AG10803 (cell line): ENCODE results near the gene CPEB2.

Experiments
- DNase-seq: peaks from one replicate; pipeline ENCODE4 v3.0.0; 2010; ENCODE audit warnings: low read depth
- H3K4me3 ChIP-seq: 2 replicates; pipeline ENCODE4 v1.5.1; 2011; ENCODE audit warnings: mild to moderate bottlenecking, low read length, control low read depth
- CTCF ChIP-seq: conservative IDR thresholded peaks from 2 replicates; pipeline ENCODE4 v1.5.1; 2011; ENCODE audit warnings: mild to moderate bottlenecking, low read length, control low read depth, inconsistent platforms

The CPEB2 gene

GRCh38 chr4:15003401-15003890 is 1.2 kb downstream of the CPEB2 start:
- no peak for TF ChIP-seq CTCF
- peak overlapping the region; percentile 86 for H3K4me3 ChIP-seq
- peak; percentile 30 for DNase-seq

GRCh38 chr4:15003891-15004738 is 1.8 kb downstream of the CPEB2 start:
- peak overlapping the region; percentile 86 for H3K4me3 ChIP-seq
- DNase-seq, result peak; percentile 9
- no peak for TF ChIP-seq CTCF

- TF ChIP-seq CTCF, result no peak
- peak; percentile 60 for DNase-seq
- H3K4me3 ChIP-seq, result peak overlapping the region; percentile 86
Measured at GRCh38 chr4:15004739-15005301, 2.5 kb downstream of the CPEB2 start.

- DNase-seq, result no peak
- peak overlapping the region; percentile 86 for H3K4me3 ChIP-seq
- TF ChIP-seq CTCF, result no peak
Measured at GRCh38 chr4:15005474-15006115, 3.3 kb downstream of the CPEB2 start.

- peak; percentile 51 for TF ChIP-seq CTCF
Measured at GRCh38 chr4:15006416-15007024, 4.2 kb downstream of the CPEB2 start.

GRCh38 chr4:15007201-15007600 is 4.9 kb downstream of the CPEB2 start:
- DNase-seq, result no peak
- H3K4me3 ChIP-seq, result no peak overlapping the region
- no peak for TF ChIP-seq CTCF

More at GRCh38 chr4:15006416-15007024, 4.2 kb downstream of the CPEB2 start:
- peak overlapping the region; percentile 86 for H3K4me3 ChIP-seq
- DNase-seq, result peak; percentile 17
